ENCODE measurements around the gene GPHN.
"Not testable (repeated sequence)": the region's sequence is repeated elsewhere in the genome, so short reads cannot be mapped to it uniquely, and the experiment has no call there.

GPHN gene

DNA sequence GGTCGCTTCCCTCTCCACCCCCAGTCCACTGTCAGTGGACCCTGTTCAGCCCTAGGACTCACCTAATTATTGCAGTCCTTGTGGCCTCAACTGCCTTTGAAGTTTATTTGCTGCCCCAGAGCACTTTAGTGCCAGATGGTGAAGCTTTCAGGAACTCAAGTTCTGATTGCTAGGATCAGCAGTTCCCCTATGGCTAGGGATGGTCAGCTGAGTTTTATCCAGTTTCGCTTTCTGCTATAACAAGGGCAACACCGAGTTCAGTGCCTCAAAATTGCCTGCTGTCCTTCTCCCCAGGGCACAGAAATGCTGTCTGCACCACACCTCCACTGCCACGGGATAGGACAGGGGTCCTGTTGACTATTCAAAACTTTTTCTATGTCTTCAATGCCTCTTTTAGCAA is 295.0 kb downstream of the GPHN start:
- no peak for DNase-seq (ENCODE audit: low read depth in 2 of 2)

DNA sequence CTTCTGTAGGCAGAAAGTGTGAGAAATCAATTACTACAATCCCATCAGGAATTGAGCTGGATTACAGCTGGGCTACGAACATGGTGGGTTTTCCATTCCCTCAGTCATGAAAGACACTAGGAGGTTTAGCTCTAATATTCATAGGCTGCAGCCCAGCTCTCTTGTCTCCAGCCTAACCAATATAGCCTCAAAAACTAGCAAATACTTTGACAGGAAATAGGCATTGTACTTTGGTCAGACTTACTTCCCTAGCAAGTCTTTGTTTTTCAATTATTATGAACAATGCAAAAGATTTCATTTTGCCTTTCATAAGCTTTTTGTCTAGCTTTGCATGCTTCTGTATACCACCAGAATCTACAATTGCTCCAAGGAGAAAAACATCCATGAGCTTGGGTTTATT is 296.2 kb downstream of the GPHN start:
- DNase-seq (ENCODE audit: low read depth in 2 of 2): no peak

DNA sequence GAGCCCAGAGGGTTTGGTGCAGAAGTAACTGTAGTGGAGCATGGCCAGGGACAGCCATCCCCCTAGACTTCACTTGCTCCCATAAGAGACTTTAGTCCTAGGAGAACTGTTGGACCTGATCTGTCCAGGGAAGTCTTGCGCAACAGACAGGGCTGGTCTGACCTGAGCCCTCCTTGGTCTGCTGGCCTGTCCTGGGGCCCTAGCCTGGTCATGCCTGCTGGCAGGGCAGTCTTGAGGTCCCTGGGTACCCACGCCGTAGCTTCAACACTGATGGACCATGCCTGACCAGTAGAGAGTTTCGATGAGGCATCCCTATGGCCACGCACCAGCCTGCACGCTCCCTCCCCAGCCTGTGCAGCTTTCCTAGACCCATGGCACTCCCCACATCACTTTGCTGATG is 305.7 kb downstream of the GPHN start:
- no peak for DNase-seq (ENCODE audit: low read depth in 2 of 2)

DNA sequence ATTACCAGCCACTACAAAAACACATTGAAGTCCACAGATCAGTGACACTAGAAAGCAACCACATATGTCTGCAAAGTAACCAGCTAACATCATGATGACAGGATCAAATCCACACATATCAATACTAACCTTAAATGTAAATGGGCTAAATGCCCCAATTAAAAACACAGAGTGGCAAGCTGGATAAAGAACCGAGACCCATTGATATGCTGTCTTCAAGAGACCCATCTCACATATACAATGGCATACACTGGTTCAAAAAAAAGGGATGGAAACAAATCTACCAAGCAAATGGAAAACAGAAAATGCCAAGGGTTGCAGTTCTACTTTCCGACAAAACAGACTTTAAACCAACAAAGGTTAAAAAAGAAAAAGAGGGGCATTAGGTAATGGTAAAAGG is 307.7 kb downstream of the GPHN start:
- no peak for DNase-seq (ENCODE audit: low read depth in 2 of 2)

DNA sequence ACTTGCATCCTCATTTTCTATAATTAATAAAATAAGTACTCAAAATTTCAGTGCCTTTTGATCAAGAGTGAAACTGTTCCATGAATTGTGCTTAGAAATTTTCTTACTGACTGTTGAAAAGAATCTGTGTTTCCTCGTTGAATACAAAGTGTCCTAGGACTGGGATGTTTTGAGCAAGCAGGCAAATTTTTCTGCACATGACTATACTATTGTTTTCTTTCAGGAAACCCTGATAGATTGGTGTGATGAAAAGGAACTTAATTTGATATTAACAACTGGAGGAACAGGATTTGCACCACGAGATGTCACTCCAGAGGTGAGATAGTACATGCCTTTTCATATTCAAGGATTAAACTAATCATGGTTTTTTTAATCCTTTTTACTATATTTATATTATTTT is 316.3 kb downstream of the GPHN start:
- DNase-seq (ENCODE audit: low read depth in 2 of 2): no peak

DNA sequence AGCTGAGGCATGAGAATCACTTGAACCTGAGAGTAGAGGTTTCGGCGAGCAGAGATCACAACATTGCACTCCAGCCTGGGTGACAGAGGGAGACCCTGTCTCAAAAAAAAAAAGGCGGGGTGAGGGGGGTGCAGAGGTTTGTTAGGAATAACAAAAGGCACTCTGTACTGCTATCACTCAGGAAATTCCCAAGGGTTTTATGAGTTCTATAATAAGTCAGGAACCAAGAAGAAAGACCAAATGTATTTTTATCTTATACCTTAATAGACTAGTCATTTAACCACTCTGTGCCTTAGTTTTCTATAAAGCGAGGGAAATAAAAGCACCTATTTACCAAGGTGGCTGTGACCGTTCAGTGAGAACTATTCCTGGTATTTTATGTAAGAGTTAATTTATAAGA is 319.2 kb downstream of the GPHN start:
- no peak for DNase-seq (ENCODE audit: low read depth in 2 of 2)

DNA sequence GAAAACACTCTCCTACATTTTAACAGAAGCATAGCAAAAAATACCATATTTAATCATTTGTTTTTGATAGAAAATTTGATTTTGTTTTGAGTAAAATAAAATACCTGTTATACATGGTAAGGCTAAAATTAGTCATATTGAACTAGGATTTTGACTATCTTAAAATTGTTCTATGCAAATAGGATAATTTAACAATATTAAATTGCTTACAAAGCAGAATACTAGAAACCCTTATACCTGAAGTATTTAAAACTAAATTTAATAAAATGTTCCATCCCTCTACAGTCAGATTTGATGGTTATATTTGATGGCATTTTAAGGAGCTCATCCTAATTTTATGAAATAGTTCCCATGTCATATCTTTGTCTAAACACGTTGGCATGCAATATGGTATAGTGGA is 323.2 kb downstream of the GPHN start:
- no peak for DNase-seq (ENCODE audit: low read depth in 2 of 2)

DNA sequence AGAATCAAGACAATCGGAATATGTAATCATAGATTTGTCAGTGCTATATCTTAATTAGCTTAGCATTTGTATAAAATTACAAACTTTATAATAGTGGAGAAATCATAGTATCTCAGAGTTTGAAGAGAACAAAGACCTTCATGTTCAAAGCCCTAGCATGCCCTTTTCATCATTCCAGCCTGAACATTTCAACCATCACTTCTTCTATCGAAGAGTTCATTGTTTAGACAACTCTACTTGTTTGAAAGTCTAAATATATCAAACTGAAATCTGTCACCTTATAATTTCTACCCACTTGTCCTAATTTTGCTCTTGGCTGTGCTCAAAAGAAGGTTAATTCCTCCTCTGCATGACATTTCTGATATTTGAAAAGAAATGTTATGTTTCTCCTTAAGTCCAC is 325.9 kb downstream of the GPHN start:
- no peak for DNase-seq (ENCODE audit: low read depth in 2 of 2)

DNA sequence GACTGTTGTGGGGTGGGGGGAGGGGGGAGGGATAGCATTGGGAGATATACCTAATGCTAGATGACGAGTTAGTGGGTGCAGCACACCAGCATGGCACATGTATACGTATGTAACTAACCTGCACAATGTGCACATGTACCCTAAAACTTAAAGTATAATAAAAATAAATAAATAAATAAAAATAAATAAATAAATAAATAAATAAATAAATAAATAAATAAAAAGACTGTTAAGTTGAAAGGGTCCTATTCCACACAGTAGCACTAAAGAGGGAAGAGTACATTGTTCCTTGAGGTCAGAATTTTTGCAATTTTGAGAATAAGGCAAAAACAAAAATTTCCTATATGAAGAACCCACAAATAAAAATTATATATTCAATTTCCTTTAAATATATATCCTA is 329.5 kb downstream of the GPHN start:
- DNase-seq (ENCODE audit: low read depth in 2 of 2): not testable (repeated sequence)

DNA sequence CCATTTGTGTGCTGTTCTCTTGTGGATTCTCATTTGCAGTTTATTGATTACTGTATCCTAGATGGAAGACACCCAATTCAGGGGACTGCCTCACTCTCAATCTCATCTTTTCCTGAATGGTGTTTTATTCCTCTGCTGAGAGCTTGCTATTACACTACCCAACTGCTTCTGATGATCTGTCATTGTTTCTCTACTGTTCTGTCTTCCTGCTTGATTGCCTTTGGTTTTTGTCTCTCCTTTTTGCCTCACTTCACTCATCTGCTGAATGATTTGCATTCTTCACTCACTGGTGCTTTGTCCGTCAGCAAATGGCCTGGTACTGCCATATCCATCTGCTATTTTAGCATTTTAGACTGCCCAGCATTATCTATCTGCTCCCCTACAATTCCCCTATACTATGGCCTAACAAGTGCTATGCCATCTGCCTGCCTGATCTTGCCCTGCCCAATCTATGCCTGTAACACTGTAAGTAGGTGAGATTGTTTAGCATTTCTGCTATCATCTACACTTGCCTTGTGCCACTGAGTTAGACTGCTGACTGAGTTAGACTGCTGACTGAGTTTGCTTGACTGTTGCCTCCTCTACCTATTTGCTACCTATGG is 335.1 kb downstream of the GPHN start:
- DNase-seq (ENCODE audit: low read depth in 2 of 2): no peak

DNA sequence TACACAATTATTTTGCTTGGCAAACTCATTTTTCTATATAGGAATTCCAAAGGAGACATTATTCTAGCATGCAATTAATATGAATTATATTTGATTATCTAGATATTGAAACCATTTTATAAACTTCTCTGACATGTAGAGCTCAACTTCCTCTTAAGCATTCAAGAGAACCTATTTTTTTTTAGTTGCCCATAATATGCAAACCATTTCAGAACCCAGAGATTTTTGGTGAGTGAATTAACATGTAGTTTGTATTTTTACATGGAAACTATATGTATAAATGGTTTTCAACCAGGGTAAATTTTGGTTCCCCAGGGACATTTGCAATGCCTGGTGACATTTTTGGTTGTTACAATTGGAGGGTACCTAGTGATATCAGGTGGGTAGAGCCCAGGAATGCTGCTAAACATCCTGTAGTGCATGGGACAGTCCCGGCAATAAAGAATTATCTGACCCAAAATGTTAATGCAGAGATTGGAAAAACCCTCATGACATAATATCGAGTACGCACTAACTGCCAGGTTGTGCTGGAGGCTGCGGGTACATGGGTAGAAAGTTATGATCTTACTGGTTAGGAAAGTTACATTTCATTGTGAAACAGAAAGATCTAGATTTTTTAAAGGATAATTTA is 342.4 kb downstream of the GPHN start:
- no peak for DNase-seq (ENCODE audit: low read depth in 2 of 2)

DNA sequence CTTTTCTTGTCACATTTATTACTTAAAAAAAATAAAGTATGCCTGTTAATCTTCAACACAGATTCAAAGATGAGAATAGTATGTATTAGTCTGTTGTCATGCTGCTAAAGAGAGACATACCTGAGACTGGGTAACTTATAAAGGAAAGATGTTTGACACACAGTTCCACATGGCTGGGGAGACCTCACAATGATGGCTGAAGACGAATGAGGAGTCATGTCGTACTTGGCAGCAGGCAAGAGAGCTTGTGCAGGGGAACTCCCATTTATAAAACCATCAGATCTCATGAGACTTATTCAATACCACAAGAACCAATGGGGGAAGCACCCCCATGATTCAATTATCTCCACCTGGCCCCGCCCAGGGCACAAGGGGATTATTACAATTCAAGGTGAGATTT is 345.4 kb downstream of the GPHN start:
- no peak for DNase-seq (ENCODE audit: low read depth in 2 of 2)

DNA sequence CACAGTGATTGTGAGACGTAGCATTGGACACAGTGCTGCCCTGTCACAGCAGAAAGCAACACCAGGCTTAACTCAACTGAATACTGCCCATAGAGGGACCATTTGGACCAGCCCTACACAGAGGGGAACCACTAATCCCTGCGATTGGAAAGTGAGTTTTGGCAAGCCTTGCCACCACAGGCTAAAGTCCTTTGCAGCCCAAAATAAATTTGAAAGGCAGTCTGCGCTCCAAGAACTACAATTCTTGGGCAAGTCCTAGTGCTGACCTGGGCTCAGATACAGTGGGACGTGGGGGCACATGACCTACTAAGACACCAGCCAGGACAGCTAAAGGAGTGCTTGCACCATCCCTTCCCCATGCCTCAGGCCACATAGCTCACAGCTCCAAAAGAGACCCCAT is 349.9 kb downstream of the GPHN start:
- DNase-seq (ENCODE audit: low read depth in 2 of 2): no peak

DNA sequence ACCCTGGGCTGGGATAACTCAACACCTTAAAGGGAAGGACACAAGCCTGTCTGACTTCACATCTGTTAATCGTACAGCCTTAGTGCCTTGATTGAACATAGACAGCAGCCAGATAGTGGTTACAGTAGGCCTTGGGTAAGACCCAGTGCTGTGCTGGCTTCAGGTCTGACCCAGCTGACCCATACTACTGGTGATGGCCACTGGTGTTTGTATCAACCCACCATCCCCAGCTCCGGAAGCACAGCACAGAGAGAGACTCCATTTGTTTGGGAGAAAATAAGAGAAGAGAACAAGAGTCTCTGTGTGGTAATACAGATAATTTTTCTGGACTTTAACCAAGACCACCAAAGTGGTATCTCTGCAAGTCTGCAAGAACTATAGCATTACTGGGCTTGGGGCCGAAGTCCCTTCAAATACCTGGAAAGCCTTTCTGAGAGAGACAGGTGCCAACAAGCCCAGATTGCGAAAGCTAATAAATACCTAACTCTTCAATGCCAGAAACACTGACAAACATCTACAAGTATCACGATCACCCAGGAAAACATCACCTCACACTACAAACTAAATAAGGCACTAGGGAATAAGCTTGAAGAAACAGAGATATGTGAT is 351.2 kb downstream of the GPHN start:
- no peak for DNase-seq (ENCODE audit: low read depth in 2 of 2)

DNA sequence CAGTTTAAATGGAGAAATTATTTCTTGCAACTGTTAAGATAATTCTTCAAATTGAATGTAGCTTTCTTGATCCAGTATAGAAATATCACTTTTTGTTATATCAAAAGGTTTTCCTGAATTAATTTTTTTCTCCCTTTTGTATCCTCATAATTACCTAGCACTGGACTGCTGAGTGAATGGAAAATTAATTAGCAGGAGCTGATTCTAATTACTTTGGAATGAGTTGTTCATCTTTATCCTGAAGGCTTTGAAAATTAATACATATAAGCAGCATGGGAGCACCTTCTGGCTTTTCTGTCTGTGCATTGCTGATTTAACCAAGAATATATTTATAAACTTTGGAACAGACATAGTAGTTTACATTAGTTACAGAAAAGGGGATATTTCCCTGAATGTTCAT is 373.6 kb downstream of the GPHN start:
- DNase-seq (ENCODE audit: low read depth in 2 of 2): no peak

DNA sequence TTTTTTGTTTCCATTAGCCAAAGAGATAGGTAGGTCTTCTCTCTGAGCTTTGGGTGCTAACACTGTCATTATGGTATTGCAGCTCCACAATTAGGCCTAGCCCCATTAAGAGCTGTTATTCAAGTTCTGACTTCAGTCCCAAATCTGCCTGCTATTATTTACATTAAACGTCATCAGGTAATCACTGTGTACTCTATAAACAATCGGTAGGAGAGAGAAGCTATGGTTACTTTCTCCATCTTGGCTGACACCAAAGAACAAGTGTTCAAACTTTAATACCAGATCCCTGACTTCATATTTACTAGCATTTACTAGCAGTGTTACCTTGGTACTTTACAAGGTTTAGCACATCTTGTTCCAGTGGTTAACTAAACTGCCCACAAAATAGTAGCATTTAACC is 376.2 kb downstream of the GPHN start:
- DNase-seq (ENCODE audit: low read depth in 2 of 2): no peak

DNA sequence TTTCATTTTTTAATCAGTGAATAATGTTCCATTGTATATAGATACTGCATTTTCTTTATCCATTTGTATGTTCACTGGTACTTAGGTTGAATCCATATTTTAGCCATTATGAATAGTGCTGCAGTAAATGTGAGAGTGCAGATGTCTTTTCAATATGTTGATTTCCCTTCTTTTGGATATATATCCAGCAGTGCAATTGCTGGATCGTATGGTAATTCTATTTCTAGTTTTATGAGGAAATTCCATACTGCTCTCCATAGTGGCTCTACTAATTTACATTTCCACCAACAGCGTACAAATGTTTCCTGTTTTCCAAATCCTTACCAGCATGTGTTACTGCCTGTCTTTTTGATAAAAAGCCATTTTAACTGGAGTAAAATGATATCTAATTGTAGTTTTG is 392.8 kb downstream of the GPHN start:
- DNase-seq (ENCODE audit: low read depth in 2 of 2): no peak

DNA sequence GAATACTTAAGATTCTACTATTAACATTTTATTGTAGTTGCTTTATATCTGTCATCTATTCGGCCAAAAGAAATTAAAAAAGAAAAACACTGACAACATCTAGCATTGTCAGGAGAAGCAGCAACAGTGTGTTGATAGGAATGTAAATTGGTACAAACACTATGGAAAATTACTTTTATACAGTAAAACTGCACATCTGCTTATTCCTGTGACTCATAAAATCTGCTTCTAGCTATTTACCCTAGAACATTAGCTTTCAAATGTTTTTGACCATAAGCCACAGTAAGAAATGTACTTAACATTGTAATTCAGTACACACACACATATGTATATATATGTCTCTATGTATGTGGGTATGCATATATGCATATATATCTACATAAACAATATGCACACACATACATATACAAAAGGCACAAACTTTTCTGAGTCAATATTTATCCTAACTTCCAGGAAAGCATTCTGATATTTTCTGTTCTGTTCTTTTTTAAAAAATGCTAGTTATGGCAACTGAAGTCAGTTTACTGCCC is 402.4 kb downstream of the GPHN start:
- DNase-seq (ENCODE audit: low read depth in 2 of 2): no peak

DNA sequence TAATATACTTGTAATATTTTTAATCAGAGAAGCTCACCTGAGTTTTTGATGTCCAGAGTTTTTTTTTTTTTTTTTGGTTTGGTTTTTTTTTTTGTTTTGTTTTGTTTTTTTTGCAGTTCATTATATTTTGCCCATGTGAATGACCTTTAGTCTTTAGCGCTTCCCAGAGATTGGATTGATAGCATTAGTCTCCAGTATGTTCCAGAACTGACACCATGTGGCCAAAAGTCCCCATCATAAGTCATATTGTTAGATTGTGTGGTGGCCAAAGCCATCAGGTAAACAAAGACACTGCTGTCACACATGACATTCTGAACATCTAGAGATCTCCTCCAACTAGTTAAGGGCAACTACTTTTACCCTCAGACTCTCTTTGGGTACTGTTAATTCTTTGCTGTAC is 408.5 kb downstream of the GPHN start:
- DNase-seq (ENCODE audit: low read depth in 2 of 2): no peak

DNA sequence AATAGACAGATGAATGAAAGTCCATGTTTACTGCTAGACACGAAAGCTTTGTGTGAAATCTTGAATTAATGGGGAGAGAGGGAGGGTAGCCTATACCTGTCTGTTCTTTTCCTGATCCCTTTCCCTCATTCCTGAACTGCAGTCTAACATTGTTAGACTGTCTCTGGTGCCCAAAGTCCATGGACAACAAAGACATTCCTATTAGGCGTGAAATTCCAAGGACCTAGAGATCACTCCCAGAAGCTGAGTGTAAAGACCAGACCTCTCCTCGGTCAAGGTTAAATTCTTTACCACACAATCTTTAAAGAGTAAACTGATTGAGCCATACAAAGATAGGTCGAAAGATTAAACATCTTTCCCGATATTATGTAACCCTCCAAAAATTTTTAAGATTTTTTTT is 410.6 kb downstream of the GPHN start:
- DNase-seq (ENCODE audit: low read depth in 2 of 2): no peak

DNA sequence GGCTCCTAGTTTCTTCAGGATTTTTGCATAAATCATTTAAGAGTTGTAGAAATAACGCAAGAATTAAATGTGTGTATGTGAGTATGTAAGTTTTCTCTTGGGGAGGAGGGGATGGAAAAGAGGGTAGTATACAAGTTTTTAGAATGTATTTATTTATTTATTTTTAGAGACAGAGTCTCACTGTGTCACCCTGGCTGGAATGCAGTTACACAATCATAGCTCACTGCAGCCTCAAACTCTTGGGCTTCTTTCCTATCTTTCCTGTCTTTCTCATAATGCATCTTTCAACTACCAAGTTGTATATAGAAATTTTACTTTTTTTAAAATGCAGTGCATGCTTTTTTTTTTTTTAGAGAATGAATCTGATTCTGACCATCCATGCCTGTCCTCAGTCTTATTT is 412.2 kb downstream of the GPHN start:
- no peak for DNase-seq (ENCODE audit: low read depth in 2 of 2)

DNA sequence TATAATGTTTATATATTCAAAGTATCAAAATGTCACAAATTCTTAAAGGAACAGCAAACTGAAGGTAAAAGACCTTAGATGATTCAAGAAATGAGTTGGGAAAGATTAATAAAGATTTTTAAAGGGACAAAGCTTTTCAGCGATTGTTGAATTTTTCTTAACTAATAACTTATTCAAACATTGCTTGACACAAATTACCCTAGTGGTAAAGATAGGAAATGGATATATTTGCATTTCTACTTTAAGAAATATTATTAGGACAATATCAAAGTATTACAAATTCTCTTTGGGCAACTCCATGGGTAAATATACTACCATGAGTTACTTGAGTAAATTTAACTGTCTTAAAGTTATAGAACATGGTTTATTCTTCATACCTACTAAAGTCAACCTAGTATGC is 415.3 kb downstream of the GPHN start:
- DNase-seq (ENCODE audit: low read depth in 2 of 2): no peak

DNA sequence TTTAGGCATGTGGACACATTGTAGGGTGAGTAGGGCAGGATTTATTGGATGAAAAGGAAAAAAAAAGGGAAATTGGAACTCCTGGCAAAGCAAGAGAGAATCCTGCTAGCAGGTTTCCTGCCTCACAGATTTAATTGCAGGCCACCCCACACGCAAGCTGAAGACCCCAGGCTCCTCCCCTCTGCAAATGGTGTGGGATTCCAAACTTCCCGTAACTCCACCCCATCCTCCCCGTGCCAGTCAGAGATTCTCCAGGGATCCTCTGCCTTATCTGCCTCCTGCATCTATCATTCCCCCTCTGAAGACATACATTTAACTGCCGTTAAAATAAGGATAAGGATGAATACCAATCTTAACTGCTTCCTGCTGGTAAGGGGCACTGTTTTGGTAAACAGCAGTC is 431.5 kb downstream of the GPHN start:
- no peak for DNase-seq (ENCODE audit: low read depth in 2 of 2)

DNA sequence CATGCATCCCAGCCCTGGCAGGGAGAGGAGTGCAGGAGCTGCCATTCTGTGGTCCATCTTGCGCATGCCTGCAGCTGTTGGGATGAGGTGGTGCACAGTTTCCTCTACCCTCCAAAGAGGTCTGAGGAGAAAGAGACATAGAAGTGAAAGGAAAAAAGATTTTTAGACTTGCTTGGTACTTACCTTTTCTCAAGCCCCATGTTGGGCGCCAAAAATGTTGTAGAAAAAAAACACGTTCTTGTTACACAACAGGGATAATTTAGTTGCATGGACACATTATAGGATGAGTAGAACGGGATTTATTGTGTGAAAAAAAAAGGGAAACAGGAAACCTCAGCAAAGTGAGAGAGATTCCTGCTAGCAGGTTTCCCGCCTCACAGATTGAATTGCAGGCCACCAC is 436.9 kb downstream of the GPHN start:
- DNase-seq (ENCODE audit: low read depth in 2 of 2): no peak

Measured in stimulated activated CD4-positive, alpha-beta T cell treated with anti-CD3 and anti-CD28 coated beads, Interleukin-12 subunit alpha, Interleukin-12 subunit beta, amount 100 ng/mL, for 24 hours (primary cell).